Lower leg skin (tissue), 4 donors: ENCODE measurements around the gene LRRC27. TPM values are rescaled to one million over a fixed set of nuclear protein-coding genes. Genes with fewer than 3 reads are reported as not detected.

Experiments
- DNase-seq, 2 donors: peaks; one replicate each; pipeline ENCODE4 v3.0.0-alpha.2; 2019; ENCODE audit warnings: low spot score in 2 of 2
- H3K4me3 ChIP-seq: fragments of 200-600 bp; sonication (generic); 2 replicates; pipeline ENCODE4 v1.5.1; 2017; ENCODE audit warnings: mild to moderate bottlenecking, low read depth; ENCODE audit not compliant: poor library complexity, severe bottlenecking
- CTCF ChIP-seq, 3 donors: fragments of 450-650 bp; IDR thresholded peaks; one replicate each; pipeline ENCODE4 v1.5.1; 2016; ENCODE audit warnings: antibody characterized with exemption in 3 of 3, mild to moderate bottlenecking in 3 of 3, moderate library complexity in 2 of 3
- POLR2A ChIP-seq, 2 donors: fragments of 450-650 bp; IDR thresholded peaks; one replicate each; pipeline ENCODE4 v1.6.1; 2016 to 2017; ENCODE audit warnings: antibody characterized with exemption in 2 of 2, mild to moderate bottlenecking in 1 of 2, moderate library complexity in 1 of 2
- WGBS, 2 donors: methylation state at CpG; one replicate each; pipeline ENCODE4 v1.1.5; 2018; 5-methylcytosine and 5-hydroxymethylcytosine counted together
- intact Hi-C: fragments of 100-400 bp; cut with DNase I; formaldehyde crosslinking; loops from one replicate; pipeline ENCODE4 v1.15.0; 2023; ENCODE audit warnings: low total_unique reads
- total RNA-seq, 4 donors: library from RNA; depleted of rRNA; stranded (reverse); fragments of >200 nt; gene quantifications; one replicate each; pipeline ENCODE4 v1.1.0, GENCODE V29; 2016

LRRC27 gene
- total RNA-seq, 4 donors from 2014 or later = 3.1 to 11.3 (median 8.5) TPM

GRCh38 chr10:132374176-132374575 is 42.2 kb downstream of the LRRC27 start:
- TF ChIP-seq CTCF (IDR thresholded peaks at IDR 0.05) = no peak
- TF ChIP-seq POLR2A (IDR thresholded peaks at IDR 0.05) = no peak
- peak in 1 of 2 donors; percentile 74 for DNase-seq
- intact Hi-C loops = loop anchor here (10.0 kb wide), 1 partner anchor 271 kb away; no protein-coding TSS in a partner anchor
- WGBS, 2 donors = 82 to 92% methylated on average over 8 of the region's 8 CpGs
- no peak overlapping the region for H3K4me3 ChIP-seq

GRCh38 chr10:132374612-132375011 is 42.6 kb downstream of the LRRC27 start:
- no peak overlapping the region for H3K4me3 ChIP-seq
- no peak for TF ChIP-seq POLR2A (IDR thresholded peaks at IDR 0.05)
- no peak for TF ChIP-seq CTCF (IDR thresholded peaks at IDR 0.05)
- 67 to 73% methylated on average over 11 to 14 of the region's 14 CpGs for WGBS, 2 donors
- DNase-seq = peak in 1 of 2 donors; percentile 68
- intact Hi-C loops = loop anchor here (10.0 kb wide), 1 partner anchor 270 kb away; no protein-coding TSS in a partner anchor

DNA sequence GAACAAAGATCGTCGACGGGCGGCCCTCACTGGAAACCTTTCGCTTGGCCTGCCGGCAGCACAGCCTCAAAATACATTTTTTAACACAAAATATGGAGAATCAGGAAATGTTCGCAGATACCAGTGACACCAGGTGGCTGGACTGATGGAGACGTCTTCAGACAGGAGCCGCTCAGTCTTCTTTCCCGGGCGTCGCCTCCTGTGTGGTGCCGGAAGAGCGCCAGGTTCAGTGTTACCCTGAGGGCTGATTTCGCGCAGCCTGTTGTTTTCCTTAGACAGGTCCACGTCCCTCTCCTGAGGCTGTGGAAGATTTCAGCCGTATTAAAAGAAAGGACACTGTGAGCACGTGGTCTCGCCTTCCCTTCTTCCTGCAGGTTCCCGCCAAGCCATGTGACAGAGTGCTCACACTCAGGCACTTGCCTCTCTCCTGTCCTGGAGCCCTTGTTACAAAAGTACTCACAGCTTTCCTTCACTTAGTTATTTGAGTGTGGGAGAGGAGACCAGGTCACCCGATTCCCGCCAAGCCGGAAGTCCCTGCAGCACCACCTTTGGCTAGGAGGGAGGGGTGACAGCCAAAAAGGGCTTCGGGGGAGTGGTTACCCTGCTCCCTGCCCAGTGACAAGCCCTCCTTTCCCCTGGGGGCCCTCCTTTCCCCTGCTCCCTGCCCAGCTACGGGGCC is 43.3 kb downstream of the LRRC27 start:
- WGBS, 2 donors = 73 to 74% methylated on average over 26 of the region's 26 CpGs
- intact Hi-C loops = loop anchor here (10.0 kb wide), 1 partner anchor 270 kb away; no protein-coding TSS in a partner anchor
- H3K4me3 ChIP-seq = no peak overlapping the region
- TF ChIP-seq CTCF (IDR thresholded peaks at IDR 0.05) (no peak), POLR2A (IDR thresholded peaks at IDR 0.05) (no peak)
- DNase-seq = peak in 1 of 2 donors; percentile 80

- 83 to 84% methylated on average over 4 of the region's 4 CpGs for WGBS, 2 donors
- intact Hi-C loops = loop anchor here (10.0 kb wide), 1 partner anchor 269 kb away; no protein-coding TSS in a partner anchor
Measured at GRCh38 chr10:132375795-132376297, 43.9 kb downstream of the LRRC27 start.

DNA sequence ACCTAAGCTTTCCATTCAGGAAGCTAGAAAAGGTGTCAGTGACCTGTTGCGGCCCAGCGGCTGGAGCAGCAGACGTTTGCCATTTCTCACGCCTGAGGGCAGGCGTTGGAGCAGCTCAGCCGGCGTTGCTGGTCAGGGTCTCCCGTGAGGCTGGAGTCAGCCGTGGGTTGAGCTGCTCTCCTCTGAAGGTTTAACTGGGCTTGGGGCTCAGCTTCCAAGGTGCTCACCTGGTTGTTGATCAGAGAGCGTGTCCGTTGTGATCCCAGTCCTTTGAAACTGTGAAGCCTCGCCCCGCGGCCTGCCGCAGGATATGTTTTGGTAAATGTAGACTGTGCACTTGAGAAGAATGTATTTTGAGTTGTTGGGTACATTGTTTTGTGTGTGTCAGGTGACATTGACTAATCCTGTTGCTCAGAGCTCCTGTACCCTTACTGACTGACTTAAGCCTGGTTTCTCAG is 44.4 kb downstream of the LRRC27 start:
- 82 to 92% methylated on average over 15 of the region's 15 CpGs for whole genome bisulfite sequencing, 2 donors
- intact Hi-C loops = loop anchor here (10.0 kb wide), 1 partner anchor 268 kb away; no protein-coding TSS in a partner anchor
- H3K4me3 ChIP-seq = no peak overlapping the region
- no peak for TF ChIP-seq POLR2A (IDR thresholded peaks at IDR 0.05)
- TF ChIP-seq CTCF (IDR thresholded peaks at IDR 0.05) = no peak
- DNase-seq = peak in 1 of 2 donors; percentile 74

More at GRCh38 chr10:132375795-132376297, 43.9 kb downstream of the LRRC27 start:
- no peak overlapping the region for H3K4me3 ChIP-seq
- no peak for DNase-seq
- TF ChIP-seq CTCF (IDR thresholded peaks at IDR 0.05) = no peak
- no peak for TF ChIP-seq POLR2A (IDR thresholded peaks at IDR 0.05)
